Activated CD8-positive, alpha-beta memory T cell treated with anti-CD3 and anti-CD28 coated beads for 48 hours (primary cell): ENCODE measurements around the gene CUX1.
"Not testable (repeated sequence)": the region's sequence is repeated elsewhere in the genome, so short reads cannot be mapped to it uniquely, and the experiment has no call there.

Experiments
- DNase-seq, 3 experiments: peaks; one replicate each; pipeline ENCODE4 v3.0.0-alpha.2; 2020; ENCODE audit warnings: low read depth in 2 of 3, low spot score in 2 of 3

The CUX1 gene

DNA sequence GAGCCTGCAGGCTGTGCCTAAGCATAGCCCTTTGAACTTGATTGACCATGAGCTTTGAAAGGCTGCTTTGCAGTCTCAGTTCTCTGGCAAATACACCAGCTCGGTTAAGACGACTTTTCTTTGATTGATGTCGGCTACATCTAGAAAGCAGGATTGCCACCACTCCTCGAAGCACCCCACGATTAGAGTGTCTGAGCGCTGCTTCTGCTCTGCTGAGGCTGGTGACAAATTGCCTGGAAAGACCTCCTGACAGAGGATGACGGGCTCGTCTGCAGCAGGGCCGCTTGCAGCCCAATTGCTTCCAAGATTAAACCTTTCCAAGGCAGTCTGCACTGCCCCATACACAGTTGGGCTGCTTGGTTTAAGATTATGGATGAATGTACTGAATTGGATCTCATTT, 182.0 kb downstream of the CUX1 start:
- no peak for DNase-seq

DNA sequence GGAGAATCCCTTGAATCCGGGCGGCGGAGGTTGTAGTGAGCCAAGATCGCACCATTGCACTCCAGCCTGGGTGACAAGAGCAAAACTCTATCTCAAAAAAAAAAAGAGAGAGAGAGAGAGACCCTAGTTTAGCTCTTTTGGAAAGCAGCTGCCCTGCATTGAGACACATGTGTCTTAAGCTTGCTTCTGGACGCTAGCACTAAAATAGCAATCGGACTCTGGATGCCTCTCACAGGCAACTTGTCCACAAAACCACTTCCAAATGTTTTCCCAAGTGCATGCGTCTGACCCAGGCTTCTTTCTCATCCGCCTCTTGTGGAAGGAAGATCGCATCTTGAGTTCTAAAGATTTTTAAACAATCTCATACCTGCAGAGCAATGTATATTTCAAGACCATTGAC, 182.7 kb downstream of the CUX1 start:
- DNase-seq, result no peak

DNA sequence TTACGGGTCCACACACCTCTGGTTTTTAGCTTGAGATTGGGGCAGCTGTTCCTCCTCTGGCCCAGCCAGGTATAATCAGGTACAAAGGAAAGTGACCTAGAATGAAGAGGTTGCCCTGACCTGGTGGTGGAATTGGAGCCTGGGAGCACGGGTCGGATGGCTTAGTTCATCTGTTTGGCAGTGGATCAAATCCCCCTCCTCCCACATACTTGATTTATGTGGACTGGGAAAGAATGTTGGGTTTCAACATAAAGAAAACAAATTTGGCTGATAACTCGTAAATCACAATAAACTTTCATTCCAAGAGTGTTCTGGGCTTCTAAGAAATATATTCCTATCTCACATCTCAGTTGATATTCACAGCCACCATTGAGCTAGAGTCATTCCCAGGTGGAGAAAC, 186.8 kb downstream of the CUX1 start:
- no peak for DNase-seq

DNA sequence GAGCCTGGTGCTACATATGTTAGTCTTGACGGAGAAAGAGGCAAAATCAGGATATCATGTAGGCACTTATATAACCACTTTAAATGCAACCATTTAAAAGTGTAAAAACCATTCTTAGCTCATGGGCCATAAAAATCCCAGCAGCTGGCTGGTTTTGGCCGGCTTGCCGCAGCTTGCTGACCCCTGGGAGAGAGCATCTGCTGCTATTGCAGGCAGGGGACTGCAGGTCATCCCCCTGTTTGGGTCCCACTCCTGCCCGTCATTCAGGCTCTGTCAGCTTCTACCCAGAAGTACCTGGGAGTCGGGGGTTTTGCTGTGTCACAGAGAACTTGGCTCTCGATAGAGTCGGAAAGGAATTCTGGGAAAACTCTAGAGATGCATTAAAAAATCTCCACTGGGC, 187.4 kb downstream of the CUX1 start:
- DNase-seq, result no peak

DNA sequence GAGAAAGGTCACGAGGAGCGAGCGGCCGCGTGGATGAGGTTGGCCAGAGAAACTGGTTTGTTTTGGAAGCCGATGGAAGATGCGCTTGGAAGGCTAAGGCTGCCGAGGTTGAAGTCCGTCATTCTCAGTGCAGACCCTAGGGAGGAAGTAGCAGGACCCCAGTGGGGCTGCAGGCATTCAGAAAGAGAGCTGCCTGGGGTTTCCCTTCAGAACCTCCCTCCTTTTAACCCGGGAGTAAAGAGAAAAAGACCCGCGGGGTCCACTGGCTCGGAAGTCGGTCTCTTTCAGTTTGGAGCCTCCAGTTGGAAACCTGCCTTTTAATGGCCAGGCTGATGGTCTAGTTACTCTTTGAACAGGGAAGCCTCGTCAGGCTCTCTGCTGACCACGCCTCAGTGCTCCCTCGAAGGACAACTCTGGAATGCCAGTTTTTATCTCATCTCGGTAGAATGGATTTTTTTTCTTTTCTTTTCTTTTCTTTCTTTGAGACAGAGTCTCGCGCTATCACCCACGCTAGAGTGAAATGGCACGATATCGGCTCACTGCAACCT, 188.6 kb downstream of the CUX1 start:
- no peak for DNase-seq

DNA sequence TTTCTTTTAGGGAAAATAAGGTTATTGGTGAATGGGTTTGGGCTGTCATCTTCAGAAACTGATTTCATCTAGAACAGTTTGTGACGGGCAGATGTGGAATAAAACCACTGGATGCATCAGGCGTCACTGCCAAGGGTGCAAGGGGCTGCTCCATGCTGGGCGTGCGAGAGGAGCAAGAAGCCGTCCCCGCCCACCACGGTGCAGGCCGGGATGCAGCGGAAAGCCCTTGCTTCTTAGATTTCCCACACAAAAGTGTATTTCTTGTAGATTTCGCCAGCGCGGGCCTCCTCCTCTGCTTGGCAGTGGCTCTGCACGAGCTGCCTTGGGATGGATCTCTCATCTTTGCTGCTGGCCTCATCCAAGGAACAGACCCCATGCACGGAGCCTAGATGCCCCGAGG, 189.3 kb downstream of the CUX1 start:
- no peak for DNase-seq

DNA sequence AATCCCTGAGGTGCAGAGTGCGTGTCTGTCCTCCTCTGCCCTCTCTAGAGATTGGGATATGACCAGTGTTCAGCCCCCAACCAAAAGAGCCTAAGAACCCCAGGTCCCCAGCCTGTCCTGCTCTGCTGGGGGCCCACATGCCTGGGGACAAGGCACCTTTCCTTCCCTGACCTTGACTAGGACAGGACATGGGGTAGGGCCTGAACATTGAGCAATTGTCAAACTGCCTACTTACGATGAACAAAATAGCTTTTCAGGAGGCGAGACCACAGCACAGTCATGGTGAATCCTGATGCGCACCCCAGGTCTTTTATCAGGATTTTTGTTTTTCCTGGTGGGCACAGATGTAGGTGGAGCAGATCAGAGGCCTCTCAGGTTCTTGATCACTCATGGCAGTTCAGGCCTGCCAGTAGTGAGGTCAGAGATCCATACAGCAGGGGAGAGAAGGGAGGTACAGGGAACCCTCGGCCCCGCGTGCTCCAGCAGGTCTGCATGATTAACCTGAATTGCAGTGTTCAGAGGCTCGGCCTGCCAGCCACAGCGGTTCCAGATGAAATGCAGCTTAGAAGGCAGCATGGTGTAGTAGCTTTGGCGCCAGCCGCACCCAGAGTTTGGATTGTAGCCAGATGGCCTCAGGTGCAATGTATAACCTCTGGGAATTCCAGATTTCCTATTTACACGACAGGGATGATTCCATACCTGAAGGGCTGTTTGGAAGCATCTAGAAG, 191.3 kb downstream of the CUX1 start:
- DNase-seq, result no peak

DNA sequence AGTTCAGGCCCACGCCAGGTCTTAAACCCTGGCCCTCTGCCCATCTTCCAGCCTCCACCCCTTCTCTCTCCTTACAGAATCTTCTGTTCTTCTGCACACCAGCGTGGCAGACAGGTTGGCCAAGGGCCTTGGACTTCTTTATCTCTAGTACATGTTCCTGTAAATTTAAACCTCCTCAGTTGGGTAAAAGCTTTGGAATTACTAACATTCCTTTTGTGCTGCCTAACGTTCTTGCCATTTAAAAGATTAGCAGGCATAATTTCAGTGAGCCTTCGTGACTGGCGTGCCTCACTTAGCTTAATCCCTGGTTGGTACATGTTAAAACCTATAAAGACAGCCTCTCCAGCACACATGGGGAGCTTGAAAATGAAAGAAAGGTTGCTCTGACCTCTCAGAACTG, 192.2 kb downstream of the CUX1 start:
- no peak for DNase-seq

DNA sequence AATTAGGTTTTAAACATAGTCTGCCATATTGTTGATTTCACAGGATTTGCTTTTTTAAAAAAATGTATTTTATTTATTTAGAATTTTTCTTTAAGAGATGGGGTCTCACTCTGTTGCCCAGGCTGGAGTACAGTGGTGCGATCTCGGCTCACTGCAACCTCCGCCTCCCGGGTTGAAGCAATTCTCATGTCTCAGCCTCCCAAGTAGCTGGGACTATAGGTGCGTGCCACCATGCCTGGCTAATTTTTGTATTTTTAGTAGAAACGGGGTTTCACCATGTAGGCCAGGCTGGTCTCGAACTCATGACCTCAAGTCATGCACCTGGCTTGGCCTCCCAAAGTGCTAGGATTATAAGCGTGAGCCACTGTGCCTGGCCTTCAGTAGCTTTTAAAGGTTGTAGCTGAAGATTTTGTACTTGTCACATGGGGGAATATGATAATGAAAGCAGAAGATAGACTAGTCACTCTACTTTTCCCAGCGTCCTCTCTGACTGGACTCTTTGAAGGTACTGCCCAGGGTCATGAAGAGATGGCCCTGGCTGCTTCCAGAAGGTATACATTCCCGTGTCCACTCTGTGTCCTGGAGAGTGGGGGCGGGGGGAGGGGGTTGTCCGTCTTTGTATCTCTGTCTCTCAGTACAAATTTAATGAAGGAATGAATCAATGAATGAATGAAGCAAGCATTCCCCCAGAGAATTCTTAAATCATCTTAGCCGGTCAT, 194.8 kb downstream of the CUX1 start:
- not testable (repeated sequence) for DNase-seq

DNA sequence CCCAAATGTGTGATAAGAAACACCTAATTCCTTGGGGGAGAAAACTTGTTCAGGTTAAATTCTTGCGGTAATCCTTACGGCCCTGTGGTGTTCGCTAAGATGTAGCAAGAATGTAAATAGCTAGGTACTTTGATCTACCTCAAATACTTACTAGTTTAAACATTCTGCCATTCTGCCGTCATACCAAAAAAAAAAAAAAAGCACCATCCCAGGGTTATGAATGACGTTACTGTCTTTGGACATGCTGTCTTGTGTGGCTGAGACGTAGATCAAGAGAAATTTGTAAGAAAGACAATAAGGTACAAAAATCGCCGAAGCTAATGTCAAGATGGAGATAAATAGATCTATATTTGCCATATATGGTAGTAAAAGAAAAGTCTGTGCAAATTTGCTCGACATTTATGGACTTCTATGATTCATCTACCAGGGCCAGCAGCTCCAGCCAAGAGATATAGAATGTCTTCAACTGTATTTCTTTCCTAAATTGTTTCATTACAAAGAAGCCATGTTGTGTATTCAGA, 195.6 kb downstream of the CUX1 start:
- DNase-seq, result no peak

DNA sequence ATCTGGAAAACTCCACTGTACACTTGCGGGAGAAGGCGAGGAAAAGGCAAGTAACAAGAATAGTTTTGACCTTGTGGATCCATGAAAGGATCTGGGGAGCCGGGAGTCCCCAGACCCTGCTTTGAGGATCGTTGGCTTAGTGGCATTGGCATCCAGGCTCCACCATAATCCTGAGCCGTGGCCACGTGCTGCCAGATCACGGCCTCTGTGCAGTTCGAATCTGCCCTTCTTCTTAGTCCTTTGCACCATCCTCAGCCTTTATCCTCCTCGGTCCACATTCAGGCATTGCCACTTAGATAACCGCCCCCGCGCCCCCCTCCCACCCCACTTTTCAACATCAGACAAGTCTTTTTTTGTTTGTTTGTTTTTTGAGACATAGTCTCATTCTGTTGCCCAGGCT, 201.4 kb downstream of the CUX1 start:
- no peak for DNase-seq

DNA sequence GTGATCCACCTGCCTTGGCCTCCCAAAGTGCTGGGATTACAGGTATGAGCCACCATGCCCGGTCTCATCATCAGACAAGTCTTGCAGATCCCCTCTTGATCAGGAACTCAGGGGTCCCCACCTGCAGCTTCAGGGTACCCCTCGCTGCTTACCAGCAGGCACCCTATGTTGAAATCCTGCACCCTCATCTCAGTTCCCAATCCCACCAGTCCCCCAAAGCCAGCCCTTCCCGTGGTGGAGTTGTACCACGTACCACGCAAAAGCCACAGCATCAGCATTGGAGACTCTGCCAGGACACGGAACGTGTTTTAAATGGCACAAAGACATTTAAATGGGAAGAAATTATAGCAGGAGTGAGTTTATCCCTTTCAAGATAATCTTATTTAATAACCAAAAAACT, 202.0 kb downstream of the CUX1 start:
- DNase-seq, result no peak

DNA sequence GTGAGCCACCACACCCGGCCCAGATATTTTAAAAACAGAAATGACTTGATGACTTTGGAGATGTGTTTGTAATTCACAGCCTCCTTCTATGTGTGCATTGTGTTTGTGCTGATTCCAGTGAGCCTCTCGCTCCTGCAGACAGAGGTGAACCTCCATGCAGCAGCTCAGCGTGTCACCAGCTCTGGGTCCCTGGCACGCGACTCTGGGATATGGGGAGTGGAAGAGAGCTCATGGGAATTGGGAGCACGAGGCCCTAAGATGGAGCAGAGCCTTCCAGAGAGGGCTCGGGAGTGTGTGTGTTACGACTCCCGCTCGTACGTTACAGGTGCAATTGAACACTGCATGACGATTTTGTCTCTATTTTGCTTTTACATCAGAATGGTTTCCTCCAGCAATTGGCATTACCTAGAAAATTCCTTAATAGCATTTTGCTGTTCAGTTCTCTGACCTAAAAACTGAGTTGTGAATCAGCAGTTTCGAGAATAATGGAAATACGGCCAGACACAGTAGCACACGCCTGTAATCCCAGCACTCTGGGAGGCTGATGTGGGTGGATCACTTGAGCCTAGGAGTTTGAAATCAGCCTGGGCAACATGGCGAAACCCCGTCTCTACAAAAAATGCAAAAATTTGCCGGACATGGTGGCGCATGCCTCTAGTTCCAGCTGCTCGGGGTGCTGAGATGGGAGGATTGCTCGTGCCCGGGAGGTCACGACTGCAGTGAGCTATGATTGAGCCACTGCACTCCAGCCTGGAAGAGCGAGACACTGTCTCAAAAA, 204.6 kb downstream of the CUX1 start:
- no peak for DNase-seq

DNA sequence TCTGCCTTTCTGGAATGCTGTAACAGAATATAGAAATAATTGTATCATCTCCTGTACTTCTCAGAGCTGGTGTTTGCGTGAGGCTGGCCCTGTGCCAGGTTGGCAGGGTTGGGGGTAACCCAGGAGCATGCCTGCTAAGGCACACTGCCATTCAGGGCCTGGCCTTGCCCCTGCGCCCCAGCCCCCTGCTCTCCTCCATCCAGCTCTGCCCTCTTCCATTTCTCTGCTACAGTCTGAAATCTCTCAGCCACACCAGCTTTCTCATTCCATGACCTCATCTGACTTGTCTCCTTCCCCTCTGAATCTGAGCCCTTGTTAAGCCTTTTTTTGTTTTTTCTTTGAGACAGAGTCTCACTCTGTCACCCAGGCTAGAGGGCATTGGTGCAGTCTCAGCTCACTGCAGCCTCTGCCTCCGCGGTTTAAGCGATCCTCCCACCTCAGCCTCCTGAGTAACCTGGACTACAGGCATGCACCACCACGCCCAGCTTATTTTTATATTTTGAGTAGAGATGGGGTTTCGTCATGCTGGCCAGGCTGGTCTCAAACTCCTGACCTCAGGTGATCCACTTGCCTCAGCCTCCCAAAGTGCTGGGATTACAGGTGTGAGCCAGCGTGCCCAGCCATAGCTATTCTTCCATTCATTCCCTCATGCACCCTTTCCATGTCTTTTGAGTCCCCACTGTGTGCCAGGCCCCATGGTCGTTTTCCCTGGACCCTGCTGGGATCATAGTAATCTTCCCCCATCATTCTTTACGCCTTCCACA, 206.8 kb downstream of the CUX1 start:
- DNase-seq, result no peak

DNA sequence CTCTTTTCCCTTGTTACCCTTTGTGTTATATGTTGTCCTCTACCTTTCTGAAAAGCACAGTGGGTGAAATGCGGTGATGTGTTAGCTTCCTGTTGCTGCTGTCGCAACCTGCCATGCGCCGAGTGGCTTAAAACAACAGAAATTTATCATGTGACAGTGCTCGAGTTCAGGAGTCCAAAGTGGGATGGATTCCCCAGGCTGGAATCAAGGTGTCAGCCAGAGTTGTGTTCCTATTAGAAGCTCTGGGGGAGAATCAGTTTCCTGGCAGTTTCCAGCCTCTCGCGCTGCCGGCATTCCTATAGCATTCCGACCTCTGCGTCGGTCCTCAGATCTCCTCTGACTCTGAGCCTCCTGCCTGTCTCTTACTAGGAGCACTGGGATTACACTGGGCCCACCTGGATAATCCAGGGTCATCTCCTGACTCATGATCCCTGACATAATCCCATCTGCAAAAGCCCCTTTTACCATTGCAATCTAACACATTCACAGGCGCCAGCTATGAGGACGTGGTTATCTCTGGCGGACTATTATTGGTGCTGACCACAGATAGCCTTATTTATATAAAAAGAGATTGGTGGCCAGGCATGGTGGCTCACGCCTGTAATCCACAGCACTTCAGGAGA, 207.5 kb downstream of the CUX1 start:
- no peak for DNase-seq

DNA sequence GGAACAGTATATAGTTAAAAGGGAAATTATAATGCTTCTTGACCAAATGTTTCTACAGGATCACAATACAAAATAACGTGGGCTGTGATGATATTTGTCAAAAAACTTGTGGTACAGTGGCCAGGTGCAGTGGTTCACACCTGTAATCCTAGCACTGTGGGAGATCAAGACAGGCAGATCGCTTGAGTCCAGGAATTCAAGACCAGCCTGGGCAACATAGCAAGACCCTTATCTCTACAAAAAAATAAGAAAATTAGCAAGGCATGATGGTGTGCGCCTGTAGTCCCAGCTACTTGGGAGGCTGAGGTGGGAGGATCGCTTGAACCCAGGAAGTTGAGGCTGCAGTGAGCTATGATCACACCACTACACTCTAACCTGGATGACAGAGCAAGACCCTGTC, 208.4 kb downstream of the CUX1 start:
- not testable (repeated sequence) for DNase-seq

DNA sequence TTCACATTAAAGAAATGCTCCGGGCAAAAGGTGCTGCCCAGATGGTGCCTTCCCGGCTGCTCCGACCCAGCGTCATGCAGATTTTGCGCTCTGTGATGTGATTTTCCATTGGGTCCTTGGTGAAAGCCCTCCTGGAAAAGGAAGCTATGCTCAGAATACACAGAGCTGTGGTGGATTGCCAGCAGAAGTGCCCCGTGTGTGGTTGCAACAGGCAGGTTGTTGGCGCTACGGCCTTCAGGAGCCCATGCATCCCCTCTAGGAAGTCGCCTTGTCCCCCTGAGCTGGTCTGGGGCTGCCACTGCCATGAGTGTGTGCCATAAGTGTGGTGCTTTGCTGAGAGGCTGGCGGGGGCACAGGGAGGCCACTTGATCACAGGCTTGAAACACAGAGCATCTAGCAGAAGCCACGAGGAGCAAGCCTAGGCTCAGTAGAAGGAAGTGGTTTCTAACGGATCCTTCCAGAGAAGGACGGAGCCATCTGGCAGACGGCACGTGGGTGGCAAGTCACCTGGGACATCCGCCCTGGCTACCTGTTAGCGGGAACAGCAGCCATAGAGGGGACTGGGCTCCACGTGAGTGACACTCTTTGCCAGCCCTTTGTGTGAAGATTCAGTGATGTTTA, 210.9 kb downstream of the CUX1 start:
- no peak for DNase-seq

DNA sequence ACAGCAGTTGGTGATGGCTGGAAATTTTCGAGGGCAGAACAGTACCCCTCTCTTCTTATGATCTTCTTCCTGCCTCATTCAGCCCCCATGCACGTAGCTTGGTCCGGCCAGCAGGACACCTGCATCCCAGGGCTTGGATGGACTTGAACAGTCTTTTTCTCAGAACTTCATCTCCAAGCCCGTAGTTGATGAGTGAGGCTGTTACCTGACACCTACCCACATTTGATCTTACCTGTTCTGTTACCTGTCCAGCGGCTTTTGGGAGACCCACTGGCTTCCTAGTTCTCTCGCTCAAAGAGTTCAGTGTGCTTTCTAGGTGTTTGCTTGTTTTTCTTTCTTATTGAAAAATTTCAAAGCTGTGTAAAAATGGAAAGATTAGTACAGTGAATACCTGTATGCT, 212.2 kb downstream of the CUX1 start:
- no peak for DNase-seq

DNA sequence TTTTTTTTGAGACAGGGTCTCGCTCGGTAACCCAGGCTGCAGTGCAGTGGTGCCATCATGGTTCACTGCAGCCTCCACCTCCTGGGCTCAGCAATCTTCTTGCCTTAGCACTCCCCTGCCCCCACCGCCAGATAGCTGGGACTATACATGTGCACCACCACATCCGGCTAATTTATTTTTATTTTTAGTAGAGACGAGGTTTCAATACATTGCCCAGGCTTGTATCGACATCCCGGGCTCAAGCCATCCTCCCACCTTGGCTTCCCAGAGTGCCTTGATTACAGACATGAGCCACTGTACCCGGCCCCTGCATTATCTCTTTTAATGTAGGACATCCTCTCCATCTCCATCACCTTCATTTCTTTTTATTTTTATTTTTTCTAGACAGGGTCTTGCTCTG, 213.3 kb downstream of the CUX1 start:
- DNase-seq, result no peak

DNA sequence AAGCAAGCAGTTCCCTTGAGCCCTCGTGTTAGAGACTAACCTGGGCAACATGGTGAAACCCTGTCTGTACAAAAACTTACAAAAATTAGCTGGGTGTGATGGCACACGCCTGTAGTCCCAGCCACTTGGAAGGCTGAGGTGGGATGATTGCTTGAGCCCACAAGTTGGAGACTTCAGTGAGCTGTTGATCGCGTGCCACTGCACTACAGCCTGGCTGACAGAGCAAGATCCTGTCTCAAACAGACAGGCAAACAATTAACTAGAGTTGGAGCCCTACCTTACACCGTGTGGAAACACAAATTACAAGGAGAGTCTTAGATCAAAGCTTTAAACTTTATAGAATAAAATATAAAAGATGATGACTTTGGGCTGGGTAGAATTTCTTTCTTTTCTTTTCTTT, 219.5 kb downstream of the CUX1 start:
- DNase-seq, result no peak
